K562 (cell line): Measurements from ENCODE around the gene PSMD1. TPM values are rescaled to one million over a fixed set of nuclear protein-coding genes. Genes with fewer than 3 reads are reported as not detected.

Source experiments
- ATAC-seq: fragments of 200-7000 bp; cut with Tn5 transposase; 3 replicates; pipeline ENCODE4 v1.9.1; 2020; ENCODE audit warnings: moderate library complexity
- BruUV-seq: library from RNA; stranded (reverse); fragments of 400-500 nt; replicated peaks from 2 replicates; lab custom pipeline; 2021; lab: Mats Ljungman, UMichigan
- CTCF ChIA-PET: fragments of 300-600 bp; formaldehyde crosslinking; extraction: SDS; loops from one replicate; lab custom pipeline; 2021; ENCODE audit warnings: low intra/inter-chr PET ratio; lab: Yijun Ruan, JAX
- POLR2A ChIA-PET: fragments of 300-600, 350-650 bp; sonication (Branson Sonifier 250); formaldehyde crosslinking; extraction: SDS; loops from one replicate; lab custom pipeline; 2021; ENCODE audit warnings: antibody characterized with exemption, inconsistent platforms; lab: Yijun Ruan, JAX
- DNase-seq, 4 experiments: peaks; one replicate each; pipeline versions ENCODE4 v3.0.0 to v3.0.0-alpha.2; 2011 to 2018; ENCODE audit warnings: low spot score in 3 of 4, mixed read lengths in 3 of 4; ENCODE audit errors: extremely low read depth in 1 of 4
- FAIRE-seq: peaks from 2 replicates; lab custom pipeline; 2011; peaks lifted over from hg19 to GRCh38; lab: Jason Lieb, UNC
- H2AFZ ChIP-seq: 2 replicates; pipeline ENCODE4 v1.6.0; 2011; ENCODE audit warnings: low read depth, low read length, control low read depth, inconsistent platforms
- H3K27ac ChIP-seq: fragments of 200-600 bp; 3 replicates; pipeline ENCODE4 v1.8.0; 2011; ENCODE audit warnings: low read depth, mild to moderate bottlenecking, control low read depth, inconsistent platforms, low read length, moderate library complexity, mixed read lengths; ENCODE audit errors: extremely low read depth
- H3K27me3 ChIP-seq, 2 experiments: fragments of 300-600 bp in 1 of 2; 2 replicates in 1 of 2; 3 replicates in 1 of 2; pipeline versions ENCODE4 v1.6.0 to v1.8.0; 2011; ENCODE audit warnings: inconsistent platforms in 2 of 2, low read length in 2 of 2, mild to moderate bottlenecking in 1 of 2, mixed read lengths in 1 of 2, moderate library complexity in 1 of 2; ENCODE audit not compliant: control insufficient read depth in 2 of 2, insufficient read depth in 2 of 2
- H3K36me3 ChIP-seq: fragments of 300-600 bp; 3 replicates; pipeline ENCODE4 v1.8.0; 2011; ENCODE audit warnings: mild to moderate bottlenecking, low read length, inconsistent platforms; ENCODE audit not compliant: control insufficient read depth, insufficient read depth
- H3K4me1 ChIP-seq, 2 experiments: fragments of 200-600 bp in 1 of 2; replicated peaks in 1 of 2; 2 replicates in 1 of 2; 3 replicates in 1 of 2; pipeline versions ENCODE4 v1.5.1 to v1.8.0; 2011; ENCODE audit warnings: inconsistent platforms in 2 of 2, low read length in 2 of 2, mild to moderate bottlenecking in 1 of 2, mixed read lengths in 1 of 2, moderate library complexity in 1 of 2; ENCODE audit not compliant: control insufficient read depth in 2 of 2, insufficient read depth in 2 of 2
- H3K4me2 ChIP-seq: 2 replicates; pipeline ENCODE4 v1.6.1; 2011; ENCODE audit warnings: low read length, control low read depth, inconsistent platforms, mixed read lengths; ENCODE audit not compliant: insufficient read depth
- H3K4me3 ChIP-seq: fragments of 200-600 bp; sonication (generic), shearing (Covaris generic); 2 replicates; pipeline ENCODE4 v1.5.1; 2016; ENCODE audit warnings: control low read depth, inconsistent platforms
- H3K79me2 ChIP-seq: fragments of 200-600 bp; 3 replicates; pipeline ENCODE4 v1.8.0; 2011; ENCODE audit warnings: low read length, inconsistent platforms; ENCODE audit not compliant: control insufficient read depth, insufficient read depth
- H3K9ac ChIP-seq, 2 experiments: 2 replicates each; pipeline versions ENCODE4 v1.6.0 to v1.6.1; 2011; ENCODE audit warnings: low read depth in 2 of 2, low read length in 2 of 2, control low read depth in 1 of 2, inconsistent platforms in 1 of 2, mild to moderate bottlenecking in 1 of 2, mixed read lengths in 1 of 2; ENCODE audit not compliant: insufficient read depth in 1 of 2
- H3K9me1 ChIP-seq: one replicate; pipeline ENCODE4 v1.6.0; 2011; ENCODE audit warnings: inconsistent platforms, mild to moderate bottlenecking, low read length, moderate library complexity; ENCODE audit not compliant: control insufficient read depth, insufficient read depth
- H3K9me3 ChIP-seq: replicated peaks from 2 replicates; pipeline ENCODE4 v1.5.1; 2011; ENCODE audit warnings: low read depth, low read length, inconsistent platforms; ENCODE audit not compliant: control insufficient read depth, insufficient read depth
- H4K20me1 ChIP-seq: replicated peaks from 2 replicates; pipeline ENCODE4 v1.6.1; 2011; ENCODE audit warnings: low read length, inconsistent platforms, mixed read lengths; ENCODE audit not compliant: control insufficient read depth, insufficient read depth
- ADNP ChIP-seq: fragments of 200-800 bp; sonication (Bioruptor generic); IDR thresholded peaks from 2 replicates; pipeline ENCODE4 v1.6.1; 2016; ENCODE audit warnings: missing genetic modification characterization, missing compliant biosample characterization
- E2F3 ChIP-seq: fragments of 250-450 bp; sonication (Bioruptor Pico); IDR thresholded peaks from 2 replicates; pipeline ENCODE4 v1.4.0; 2020; ENCODE audit warnings: mild to moderate bottlenecking
- HEY1 ChIP-seq: fragments of 250-450 bp; sonication (Bioruptor Pico); IDR thresholded peaks from 2 replicates; pipeline ENCODE4 v1.5.0; 2020; ENCODE audit warnings: mild to moderate bottlenecking, moderate library complexity, borderline replicate concordance
- HNRNPK ChIP-seq: fragments of 200-400 bp; formaldehyde crosslinking; IDR thresholded peaks from one replicate; pipeline ENCODE4 v1.6.1; 2018; ENCODE audit warnings: mild to moderate bottlenecking, low read depth, low read length; ENCODE audit not compliant: poor library complexity, severe bottlenecking
- NFE2L1 ChIP-seq: fragments of 450-650 bp; IDR thresholded peaks from 2 replicates; pipeline ENCODE4 v1.6.1; 2016; ENCODE audit warnings: missing genetic modification characterization, low read depth, mild to moderate bottlenecking, missing compliant biosample characterization, moderate library complexity, borderline replicate concordance
- POLR2AphosphoS5 ChIP-seq: IDR thresholded peaks from 2 replicates; pipeline ENCODE4 v1.6.1; 2011; ENCODE audit warnings: mild to moderate bottlenecking, low read depth, low read length, moderate library complexity; ENCODE audit not compliant: control insufficient read depth, insufficient read depth
- SP1 ChIP-seq: sonication (generic); formaldehyde crosslinking; IDR thresholded peaks from 2 replicates; pipeline ENCODE4 v1.8.1; 2022; ENCODE audit warnings: mild to moderate bottlenecking, missing genetic modification reagents
- TAF9B ChIP-seq: fragments of 450-650 bp; IDR thresholded peaks from 2 replicates; pipeline ENCODE4 v1.6.1; 2018; ENCODE audit warnings: mild to moderate bottlenecking; ENCODE audit not compliant: partially characterized antibody
- TEAD2 ChIP-seq: fragments of 450-650 bp; IDR thresholded peaks from 2 replicates; pipeline ENCODE4 v1.6.1; 2016; ENCODE audit warnings: missing genetic modification characterization, control low read depth, missing compliant biosample characterization
- ZNF507 ChIP-seq: conservative IDR thresholded peaks from 2 replicates; pipeline ENCODE4 v1.6.1; 2017; ENCODE audit warnings: missing genetic modification characterization, missing compliant biosample characterization
- WGBS: fragments of 100-300 bp; shearing (Covaris generic); methylation state at CpG from one replicate; pipeline ENCODE4 v1.1.6; 2016; ENCODE audit warnings: low coverage, mixed read lengths; ENCODE audit not compliant: insufficient coverage; ENCODE audit errors: missing lambda C conversion rate; 5-methylcytosine and 5-hydroxymethylcytosine counted together
- in situ Hi-C: fragments of 300-500 bp; cut with MboI; formaldehyde crosslinking; loops from 4 replicates; pipeline ENCODE4 v1.15.0; 2018; ENCODE audit warnings: inconsistent platforms, mixed read lengths
- intact Hi-C: fragments of 100-400 bp; cut with micrococcal nuclease; formaldehyde crosslinking; loops from 2 replicates; pipeline ENCODE4 v1.14.2; 2022
- polyA plus RNA-seq, 8 experiments: library from polyadenylated mRNA; depleted of rRNA in 4 of 8; stranded (reverse) in 5 of 8; unstranded in 3 of 8; fragments of >200 nt; fragmentation: Nextera tagmentation in 2 of 8; fragmentation: Illumina TruSeq in 1 of 8; extraction: Ambion mirVana in 2 of 8; extraction: Trizol in 1 of 8; gene quantifications; 2 replicates each; pipeline versions ENCODE4 v1.2.1 to v1.2.3, GENCODE V29; 2011 to 2014; ENCODE audit warnings: inconsistent platforms in 1 of 8, missing spikeins in 1 of 8
- total RNA-seq, 7 experiments: library from RNA; depleted of rRNA in 6 of 7; stranded (reverse); fragments of >200 nt in 6 of 7; fragmentation: Illumina TruSeq in 2 of 7; extraction: Trizol in 2 of 7; gene quantifications; 2 replicates each; pipeline versions ENCODE4 v1.2.1 to v1.2.3, GENCODE V29; 2011 to 2021; ENCODE audit warnings: low replicate concordance in 1 of 7
- TF ChIP-seq, protein P1 (sequence below): fragments of 450-650 bp; formaldehyde crosslinking; IDR thresholded peaks from 2 replicates; pipeline ENCODE4 v1.4.0; 2022; ENCODE audit warnings: mild to moderate bottlenecking, moderate library complexity
- TF ChIP-seq, protein P2 (sequence below), 2 experiments: fragments of 450-650 bp; IDR thresholded peaks; 2 replicates each; pipeline ENCODE4 v1.6.1; 2016

The PSMD1 gene
- total and polyA plus RNA-seq, 9 of the 15 experiments (the other 6 are each of a cell fraction or from before 2014, with no cell fraction given), result 100 to 257 (median 147) TPM

DNA sequence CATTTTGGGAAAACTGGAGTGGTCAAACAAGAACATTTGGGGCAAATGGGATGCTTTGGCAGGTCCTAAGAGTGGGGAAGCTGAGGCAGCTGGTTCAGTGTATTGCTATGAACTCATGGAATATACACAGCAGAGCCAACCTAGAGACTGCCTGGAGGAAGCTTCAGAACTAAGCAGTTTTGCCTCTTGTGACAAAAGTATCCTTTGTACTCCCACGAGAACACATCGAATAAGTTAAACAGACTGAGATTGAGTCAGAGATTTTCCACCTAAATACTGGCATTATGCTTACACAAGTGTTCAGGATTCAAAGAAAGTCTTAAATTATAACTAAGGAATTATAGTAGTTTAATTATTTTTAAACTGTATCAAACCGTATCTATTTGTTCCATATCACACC, 136.5 kb downstream of the PSMD1 start:
- FAIRE-seq, result no peak
- H3K9ac ChIP-seq, result no peak overlapping the region

DNA sequence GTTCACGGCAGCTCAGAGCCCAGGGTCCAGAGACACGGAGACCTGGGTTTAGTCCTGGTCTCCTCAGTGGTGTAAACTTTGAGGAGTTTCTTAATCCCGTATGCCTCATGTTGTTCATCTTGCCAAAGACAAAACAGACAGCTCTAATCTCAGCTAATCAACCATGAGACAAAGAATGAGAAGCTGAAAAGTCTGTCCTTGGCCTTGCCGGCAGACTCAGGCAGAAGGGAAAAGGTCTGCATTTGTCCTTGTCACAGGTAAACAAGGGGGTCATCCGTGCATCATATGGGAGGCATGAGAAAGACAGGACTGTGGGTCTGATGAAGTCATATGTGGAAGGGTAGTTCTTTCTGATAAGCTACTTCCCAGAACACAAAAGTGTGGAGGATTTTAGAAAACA, 139.9 kb downstream of the PSMD1 start:
- POLR2A ChIA-PET, result no interaction called here

More for the DNA sequence above, 136.5 kb downstream of the PSMD1 start:
- ATAC-seq (no peak), DNase-seq (no peak)
- ChIA-PET POLR2A (interaction anchor here (0.6 kb wide), 1 partner anchor 164 kb away, joined by 3 read pairs; no protein-coding TSS in a partner anchor), CTCF (interaction anchor here (1.0 kb wide), 1 partner anchor 89 kb away, joined by 8 read pairs; no protein-coding TSS in a partner anchor)
- intact Hi-C loops (loop anchor here (5.0 kb wide), 1 partner anchor 91 kb away; no protein-coding TSS in a partner anchor), in situ Hi-C loops (no loop called here)
- Histone ChIP-seq H3K4me2 (no peak overlapping the region), H3K27me3 (peaks cover 10 to 24% of the 10 kb centered on the region in 2 experiments), H3K9me3 (no peaks in the 10 kb centered on the region), H3K36me3 (no peaks in the 10 kb centered on the region), H3K27ac (no peak overlapping the region), H3K79me2 (no peaks in the 10 kb centered on the region), H3K4me1 (peaks cover 0 to 11% of the 10 kb centered on the region in 2 experiments; a peak in 3 of 5 replicates), H2AFZ (no peak overlapping the region), H4K20me1 (no peaks in the 10 kb centered on the region), H3K9me1 (peaks cover 2% of the 10 kb centered on the region), H3K4me3 (no peak overlapping the region)
- WGBS, result 6% methylated on average over 3 of the region's 3 CpGs
- TF ChIP-seq ZNF507 (tag) (no peak), TEAD2 (tag) (no peak)
- no TSS peak for BruUV-seq

More for the DNA sequence above, 139.9 kb downstream of the PSMD1 start:
- Histone ChIP-seq H4K20me1 (no peaks in the 10 kb centered on the region), H3K4me3 (no peak overlapping the region), H3K4me1 (peaks cover 8 to 22% of the 10 kb centered on the region in 2 experiments; a peak in 4 of 5 replicates), H3K27me3 (peaks cover 7 to 8% of the 10 kb centered on the region in 2 experiments), H2AFZ (no peak overlapping the region), H3K9me3 (no peaks in the 10 kb centered on the region), H3K36me3 (no peaks in the 10 kb centered on the region), H3K9ac (no peak overlapping the region), H3K9me1 (peaks cover 4% of the 10 kb centered on the region), H3K79me2 (no peaks in the 10 kb centered on the region), H3K4me2 (no peak overlapping the region), H3K27ac (no peak overlapping the region)
- no peak for FAIRE-seq
- BruUV-seq, result no TSS peak
- intact Hi-C loops, result no loop called here
- CTCF ChIA-PET, result no interaction called here
- 22% methylated on average over 4 of the region's 5 CpGs for WGBS
- TF ChIP-seq, protein P1, sequence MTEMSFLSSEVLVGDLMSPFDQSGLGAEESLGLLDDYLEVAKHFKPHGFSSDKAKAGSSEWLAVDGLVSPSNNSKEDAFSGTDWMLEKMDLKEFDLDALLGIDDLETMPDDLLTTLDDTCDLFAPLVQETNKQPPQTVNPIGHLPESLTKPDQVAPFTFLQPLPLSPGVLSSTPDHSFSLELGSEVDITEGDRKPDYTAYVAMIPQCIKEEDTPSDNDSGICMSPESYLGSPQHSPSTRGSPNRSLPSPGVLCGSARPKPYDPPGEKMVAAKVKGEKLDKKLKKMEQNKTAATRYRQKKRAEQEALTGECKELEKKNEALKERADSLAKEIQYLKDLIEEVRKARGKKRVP (CRISPR knock-in tag), result no peak
- no peak for TF ChIP-seq NFE2L1 (tag)
- TF ChIP-seq, protein P2, sequence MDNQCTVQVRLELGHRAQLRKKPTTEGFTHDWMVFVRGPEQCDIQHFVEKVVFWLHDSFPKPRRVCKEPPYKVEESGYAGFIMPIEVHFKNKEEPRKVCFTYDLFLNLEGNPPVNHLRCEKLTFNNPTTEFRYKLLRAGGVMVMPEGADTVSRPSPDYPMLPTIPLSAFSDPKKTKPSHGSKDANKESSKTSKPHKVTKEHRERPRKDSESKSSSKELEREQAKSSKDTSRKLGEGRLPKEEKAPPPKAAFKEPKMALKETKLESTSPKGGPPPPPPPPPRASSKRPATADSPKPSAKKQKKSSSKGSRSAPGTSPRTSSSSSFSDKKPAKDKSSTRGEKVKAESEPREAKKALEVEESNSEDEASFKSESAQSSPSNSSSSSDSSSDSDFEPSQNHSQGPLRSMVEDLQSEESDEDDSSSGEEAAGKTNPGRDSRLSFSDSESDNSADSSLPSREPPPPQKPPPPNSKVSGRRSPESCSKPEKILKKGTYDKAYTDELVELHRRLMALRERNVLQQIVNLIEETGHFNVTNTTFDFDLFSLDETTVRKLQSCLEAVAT (IDR thresholded peaks at IDR 0.05), result no peak
- no peak for TF ChIP-seq HNRNPK
- no peak for TF ChIP-seq E2F3
- no peak for TF ChIP-seq TAF9B
- no peak for TF ChIP-seq HEY1 (CRISPR knock-in tag)
- TF ChIP-seq SP1, result no peak
- TF ChIP-seq ADNP (tag), result no peak
- no peak for TF ChIP-seq POLR2AphosphoS5
- no peak for ATAC-seq
- DNase-seq, result no peak
- in situ Hi-C loops, result no loop called here
